ENCODE results near the gene RACK1. TPM values are rescaled to one million over a fixed set of nuclear protein-coding genes. Genes with fewer than 3 reads are reported as not detected.
A peak's percentile ranks its signal among the peaks of the same experiment; 100 is the strongest.
"Not testable (repeated sequence)": the region's sequence is repeated elsewhere in the genome, so short reads cannot be mapped to it uniquely, and the experiment has no call there.

RACK1 gene
- polyA plus RNA-seq, 1 of the 3 experiments (the other 2 are of a cell fraction), result 4,715 TPM

DNA sequence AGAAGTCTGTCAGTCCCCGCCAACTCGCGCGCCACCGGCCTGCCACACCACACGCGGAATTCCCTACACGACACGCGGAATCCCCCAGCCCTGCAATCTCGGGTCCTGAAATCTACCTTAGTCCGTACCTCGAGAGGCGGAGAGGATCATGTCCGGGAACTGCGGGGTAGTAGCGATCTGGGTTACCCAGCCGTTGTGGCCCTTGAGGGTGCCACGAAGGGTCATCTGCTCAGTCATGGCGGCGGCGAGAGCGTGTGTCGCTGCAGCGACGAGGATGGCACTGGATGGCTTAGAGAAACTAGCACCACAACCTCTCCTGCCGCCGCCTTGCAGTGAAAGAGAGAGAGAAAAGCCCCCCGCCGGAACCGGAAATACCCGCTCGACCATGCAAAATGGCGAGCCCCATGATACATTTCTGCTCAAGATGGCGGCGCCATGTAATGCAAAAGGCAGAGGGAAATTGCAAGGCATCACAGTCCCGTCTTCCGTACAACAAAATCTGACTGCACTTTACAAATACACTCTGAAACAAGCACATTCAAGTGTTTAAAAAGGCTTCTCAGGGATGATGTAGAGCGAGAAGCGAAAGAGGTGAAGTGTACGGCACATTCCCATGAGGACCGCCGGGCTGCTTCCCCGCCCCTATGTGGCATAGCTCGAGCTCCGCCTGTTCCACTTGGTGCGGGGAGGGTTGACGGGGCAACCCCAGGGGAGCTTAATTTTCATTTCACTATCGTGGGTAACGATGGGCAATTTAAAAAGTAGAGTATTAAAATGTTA, at the start of gene RACK1 (continued):
- TF ChIP-seq RCOR1 (IDR thresholded peaks at IDR 0.05; ENCODE audit: low read length) (0 out of 2 replicates have a peak, but pooled peaks have one; percentile 18), TAF1 (IDR thresholded peaks at IDR 0.05; ENCODE audit: borderline replicate concordance, low read depth, low read length) (peak; percentile 100), SMC3 (IDR thresholded peaks at IDR 0.05; ENCODE audit: low read depth, low read length) (no peak), JUND (IDR thresholded peaks at IDR 0.05) (no peak), POLR2AphosphoS5 (IDR thresholded peaks at IDR 0.05; ENCODE audit: low read depth, low read length) (peak; percentile 99), RXRA (IDR thresholded peaks at IDR 0.05; ENCODE audit: borderline replicate concordance, low read depth) (no peak), SIN3A (IDR thresholded peaks at IDR 0.05; ENCODE audit: borderline replicate concordance, low read depth, low read length) (peak; percentile 15; the same call in 1 of the 2 replicates), TCF12 (IDR thresholded peaks at IDR 0.05) (no peak; the same call in 1 of the 2 replicates), RAD21 (IDR thresholded peaks at IDR 0.05; ENCODE audit: low read length) (no peak)
- TF ChIP-seq, protein P1, sequence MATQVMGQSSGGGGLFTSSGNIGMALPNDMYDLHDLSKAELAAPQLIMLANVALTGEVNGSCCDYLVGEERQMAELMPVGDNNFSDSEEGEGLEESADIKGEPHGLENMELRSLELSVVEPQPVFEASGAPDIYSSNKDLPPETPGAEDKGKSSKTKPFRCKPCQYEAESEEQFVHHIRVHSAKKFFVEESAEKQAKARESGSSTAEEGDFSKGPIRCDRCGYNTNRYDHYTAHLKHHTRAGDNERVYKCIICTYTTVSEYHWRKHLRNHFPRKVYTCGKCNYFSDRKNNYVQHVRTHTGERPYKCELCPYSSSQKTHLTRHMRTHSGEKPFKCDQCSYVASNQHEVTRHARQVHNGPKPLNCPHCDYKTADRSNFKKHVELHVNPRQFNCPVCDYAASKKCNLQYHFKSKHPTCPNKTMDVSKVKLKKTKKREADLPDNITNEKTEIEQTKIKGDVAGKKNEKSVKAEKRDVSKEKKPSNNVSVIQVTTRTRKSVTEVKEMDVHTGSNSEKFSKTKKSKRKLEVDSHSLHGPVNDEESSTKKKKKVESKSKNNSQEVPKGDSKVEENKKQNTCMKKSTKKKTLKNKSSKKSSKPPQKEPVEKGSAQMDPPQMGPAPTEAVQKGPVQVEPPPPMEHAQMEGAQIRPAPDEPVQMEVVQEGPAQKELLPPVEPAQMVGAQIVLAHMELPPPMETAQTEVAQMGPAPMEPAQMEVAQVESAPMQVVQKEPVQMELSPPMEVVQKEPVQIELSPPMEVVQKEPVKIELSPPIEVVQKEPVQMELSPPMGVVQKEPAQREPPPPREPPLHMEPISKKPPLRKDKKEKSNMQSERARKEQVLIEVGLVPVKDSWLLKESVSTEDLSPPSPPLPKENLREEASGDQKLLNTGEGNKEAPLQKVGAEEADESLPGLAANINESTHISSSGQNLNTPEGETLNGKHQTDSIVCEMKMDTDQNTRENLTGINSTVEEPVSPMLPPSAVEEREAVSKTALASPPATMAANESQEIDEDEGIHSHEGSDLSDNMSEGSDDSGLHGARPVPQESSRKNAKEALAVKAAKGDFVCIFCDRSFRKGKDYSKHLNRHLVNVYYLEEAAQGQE (IDR thresholded peaks at IDR 0.05; ENCODE audit: low read depth, low read length), result peak; percentile 80

DNA sequence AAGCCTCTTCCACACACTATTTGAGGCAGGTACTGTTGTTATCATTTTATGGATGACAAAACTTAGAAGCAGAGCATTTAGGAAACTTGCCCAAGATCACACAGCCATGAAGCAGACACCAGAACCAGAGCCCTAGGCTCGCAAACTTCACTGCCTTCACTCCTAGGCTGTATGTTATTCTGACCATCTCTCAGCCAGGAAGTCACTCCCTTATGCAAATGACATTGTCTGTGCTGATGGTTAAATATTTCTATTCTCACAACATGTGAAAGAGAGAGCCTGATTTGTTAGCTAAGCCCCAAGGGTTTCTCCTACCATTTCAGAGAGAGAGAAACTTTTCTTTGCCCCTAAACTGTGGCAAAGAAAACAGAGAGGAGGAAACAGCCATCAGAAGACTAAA, 43.6 kb upstream of the RACK1 start:
- H3K9me2 ChIP-seq; CTCF ChIA-PET; H3K9me3 ChIP-seq; H3K9ac ChIP-seq; H3K4me2 ChIP-seq; H3K4me3 ChIP-seq (ENCODE audit: low read depth in 2 of 2, low read length in 1 of 2); POLR2A ChIA-PET; DNase-seq; H3K4me1 ChIP-seq (ENCODE audit: control insufficient read depth in 1 of 2, insufficient read depth in 2 of 2, low read depth in 1 of 2, low read length in 1 of 2); H3F3A ChIP-seq (replicated peaks; ENCODE audit: insufficient read depth); H3K27me3 ChIP-seq (ENCODE audit: insufficient read depth); H2AFZ ChIP-seq (ENCODE audit: low read depth); H3K27ac ChIP-seq (ENCODE audit: low read depth in 2 of 2, low read length in 1 of 2): not testable (repeated sequence)
- H3K79me2 ChIP-seq (ENCODE audit: insufficient read depth), result peaks cover 49% of the 10 kb centered on the region
- peaks cover 15 to 22% of the 10 kb centered on the region in 2 experiments for H3K36me3 ChIP-seq (replicated peaks in 1 of 2; ENCODE audit: control insufficient read depth in 1 of 2, insufficient read depth in 2 of 2, low read length in 1 of 2)
- WGBS (ENCODE audit: low lambda C conversion rate), result 100% methylated on average over 1 of the region's 1 CpG
- peaks cover 46% of the 10 kb centered on the region for H4K20me1 ChIP-seq (ENCODE audit: insufficient read depth)

GRCh38 chr5:181285962-181286705, 42.4 kb upstream of the RACK1 start:
- H3K9me3 ChIP-seq; H2AFZ ChIP-seq (ENCODE audit: low read depth); H3K4me3 ChIP-seq (ENCODE audit: low read depth in 2 of 2, low read length in 1 of 2); H3F3A ChIP-seq (replicated peaks; ENCODE audit: insufficient read depth); H3K9ac ChIP-seq; H3K27ac ChIP-seq (ENCODE audit: low read depth in 2 of 2, low read length in 1 of 2); DNase-seq; H3K4me2 ChIP-seq; H3K27me3 ChIP-seq (ENCODE audit: insufficient read depth); POLR2A ChIA-PET; CTCF ChIA-PET; H3K4me1 ChIP-seq (ENCODE audit: control insufficient read depth in 1 of 2, insufficient read depth in 2 of 2, low read depth in 1 of 2, low read length in 1 of 2); H3K9me2 ChIP-seq: not testable (repeated sequence)
- Histone ChIP-seq H3K79me2 (ENCODE audit: insufficient read depth) (peaks cover 53% of the 10 kb centered on the region), H3K36me3 (replicated peaks in 1 of 2; ENCODE audit: control insufficient read depth in 1 of 2, insufficient read depth in 2 of 2, low read length in 1 of 2) (peaks cover 15 to 22% of the 10 kb centered on the region in 2 experiments), H4K20me1 (ENCODE audit: insufficient read depth) (peaks cover 52% of the 10 kb centered on the region)
- whole genome bisulfite sequencing (ENCODE audit: low lambda C conversion rate), result 97% methylated on average over 5 of the region's 10 CpGs

DNA sequence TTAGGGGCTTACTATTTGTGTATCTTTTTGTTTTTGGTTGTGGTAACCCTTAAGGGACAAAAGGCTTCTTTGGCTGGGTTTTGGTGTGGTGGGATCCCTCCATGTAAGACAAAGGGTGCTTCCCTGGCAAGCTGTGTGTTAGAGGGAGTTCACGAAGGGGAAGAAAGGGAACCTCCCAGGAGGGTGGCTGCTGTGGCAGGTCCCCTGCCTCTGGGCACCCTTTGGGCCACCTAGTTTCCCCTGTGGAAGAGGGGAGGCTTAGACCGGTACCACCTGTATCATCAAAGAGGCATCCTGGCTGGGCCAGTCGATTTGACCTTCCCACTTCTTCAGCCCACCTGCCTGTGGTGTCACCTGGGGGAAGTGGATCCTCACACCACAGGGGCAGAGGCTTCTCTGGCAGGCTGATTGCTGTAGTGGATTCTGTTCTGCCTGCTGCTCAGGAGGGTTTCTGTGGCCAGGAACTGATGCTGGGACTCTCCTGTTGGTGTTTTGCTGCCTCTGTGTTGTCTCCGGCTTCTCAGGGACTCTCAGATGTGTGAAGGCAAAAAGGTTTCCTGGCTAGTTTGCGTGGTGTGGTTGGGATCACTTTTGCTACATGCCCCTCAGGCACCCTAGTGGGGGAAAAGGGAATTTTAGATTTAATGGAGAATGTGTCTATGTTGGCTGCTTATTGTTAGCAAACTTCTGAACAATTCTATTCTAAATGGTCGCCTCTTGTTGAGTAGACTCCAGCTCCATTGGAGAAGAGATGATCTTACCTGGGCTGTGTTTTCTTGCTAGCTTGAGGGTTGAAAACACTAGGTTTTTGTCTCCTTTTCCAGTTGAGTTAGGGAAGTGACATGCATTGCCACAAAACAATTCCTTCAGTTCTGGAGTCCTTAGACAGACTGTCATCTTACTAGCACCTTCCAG, 40.4 kb upstream of the RACK1 start:
- H3K27me3 ChIP-seq (ENCODE audit: insufficient read depth); H3K4me1 ChIP-seq (ENCODE audit: control insufficient read depth in 1 of 2, insufficient read depth in 2 of 2, low read depth in 1 of 2, low read length in 1 of 2); H3K9ac ChIP-seq; H2AFZ ChIP-seq (ENCODE audit: low read depth); H3K4me3 ChIP-seq (ENCODE audit: low read depth in 2 of 2, low read length in 1 of 2); H3K9me3 ChIP-seq; H3K27ac ChIP-seq (ENCODE audit: low read depth in 2 of 2, low read length in 1 of 2); DNase-seq; POLR2A ChIA-PET; H3K9me2 ChIP-seq; H3F3A ChIP-seq (replicated peaks; ENCODE audit: insufficient read depth); H3K4me2 ChIP-seq: not testable (repeated sequence)
- CTCF ChIA-PET, result interaction anchor here (0.8 kb wide), 1 partner anchor 92 kb away, joined by 3 read pairs; no protein-coding TSS in a partner anchor
- 75% methylated on average over 4 of the region's 6 CpGs for whole genome bisulfite sequencing (ENCODE audit: low lambda C conversion rate)
- Histone ChIP-seq H3K36me3 (replicated peaks in 1 of 2; ENCODE audit: control insufficient read depth in 1 of 2, insufficient read depth in 2 of 2, low read length in 1 of 2) (peaks cover 15 to 22% of the 10 kb centered on the region in 2 experiments), H3K79me2 (ENCODE audit: insufficient read depth) (peaks cover 53% of the 10 kb centered on the region), H4K20me1 (ENCODE audit: insufficient read depth) (peaks cover 52% of the 10 kb centered on the region)
